Kidney epithelial cell (primary cell): ENCODE measurements around the gene UGT1A4. TPM values are rescaled to one million over a fixed set of nuclear protein-coding genes. Genes with fewer than 3 reads are reported as not detected.
"Not testable (repeated sequence)": the region's sequence is repeated elsewhere in the genome, so short reads cannot be mapped to it uniquely, and the experiment has no call there.

Experiments
- DNase-seq: peaks from one replicate; pipeline ENCODE4 v3.0.0-alpha.2; 2010; ENCODE audit warnings: low read depth
- H3K27me3 ChIP-seq: 2 replicates; pipeline ENCODE4 v1.6.0; 2011; ENCODE audit warnings: low read length; ENCODE audit not compliant: control insufficient read depth, insufficient read depth
- H3K36me3 ChIP-seq: 2 replicates; pipeline ENCODE4 v1.5.1; 2011; ENCODE audit warnings: low read length; ENCODE audit not compliant: control insufficient read depth, insufficient read depth
- H3K4me3 ChIP-seq: 2 replicates; pipeline ENCODE4 v1.5.1; 2011; ENCODE audit warnings: low read depth, mild to moderate bottlenecking, control low read depth, low read length
- CTCF ChIP-seq: IDR thresholded peaks from 2 replicates; pipeline ENCODE4 v1.5.1; 2011; ENCODE audit warnings: mild to moderate bottlenecking, moderate library complexity, low read length, control low read depth, inconsistent platforms; ENCODE audit not compliant: insufficient read depth, poor library complexity, severe bottlenecking
- total RNA-seq: library from RNA; depleted of rRNA; stranded (reverse); fragments of >200 nt; gene quantifications from 2 replicates; pipeline ENCODE4 v1.2.3, GENCODE V29; 2015

UGT1A4 gene
- total RNA-seq, 1 donor from 2014 or later, result not detected

GRCh38 chr2:233746475-233747282, 28.1 kb downstream of the UGT1A4 start:
- TF ChIP-seq CTCF, result no peak
- H3K36me3 ChIP-seq, result no peaks in the 10 kb centered on the region
- DNase-seq, result no peak
- H3K4me3 ChIP-seq, result no peak overlapping the region
- H3K27me3 ChIP-seq, result no peaks in the 10 kb centered on the region

GRCh38 chr2:233747283-233747544, 28.7 kb downstream of the UGT1A4 start:
- no peaks in the 10 kb centered on the region for H3K36me3 ChIP-seq
- H3K27me3 ChIP-seq, result no peaks in the 10 kb centered on the region
- H3K4me3 ChIP-seq, result no peak overlapping the region
- TF ChIP-seq CTCF, result no peak
- DNase-seq, result no peak

- not testable (repeated sequence) for DNase-seq, H3K27me3 ChIP-seq
Measured at GRCh38 chr2:233750689-233751088, 32.2 kb downstream of the UGT1A4 start.

GRCh38 chr2:233751212-233752009, 32.9 kb downstream of the UGT1A4 start:
- H3K4me3 ChIP-seq, H3K36me3 ChIP-seq, H3K27me3 ChIP-seq, DNase-seq: not testable (repeated sequence)

More at GRCh38 chr2:233750689-233751088, 32.2 kb downstream of the UGT1A4 start:
- not testable (repeated sequence) for H3K4me3 ChIP-seq, H3K36me3 ChIP-seq

GRCh38 chr2:233754872-233755611, 36.5 kb downstream of the UGT1A4 start:
- Histone ChIP-seq H3K4me3 (no peak overlapping the region), H3K36me3 (no peaks in the 10 kb centered on the region), H3K27me3 (no peaks in the 10 kb centered on the region)
- no peak for DNase-seq
- TF ChIP-seq CTCF, result no peak

GRCh38 chr2:233756429-233757081, 38.0 kb downstream of the UGT1A4 start:
- no peak for DNase-seq
- Histone ChIP-seq H3K36me3 (no peaks in the 10 kb centered on the region), H3K4me3 (no peak overlapping the region), H3K27me3 (no peaks in the 10 kb centered on the region)
- no peak for TF ChIP-seq CTCF
